ENCODE results near the gene IRX5. TPM values are rescaled to one million over a fixed set of nuclear protein-coding genes. Genes with fewer than 3 reads are reported as not detected.

Gene IRX5
- total and polyA plus RNA-seq, 4 donors: not detected

DNA sequence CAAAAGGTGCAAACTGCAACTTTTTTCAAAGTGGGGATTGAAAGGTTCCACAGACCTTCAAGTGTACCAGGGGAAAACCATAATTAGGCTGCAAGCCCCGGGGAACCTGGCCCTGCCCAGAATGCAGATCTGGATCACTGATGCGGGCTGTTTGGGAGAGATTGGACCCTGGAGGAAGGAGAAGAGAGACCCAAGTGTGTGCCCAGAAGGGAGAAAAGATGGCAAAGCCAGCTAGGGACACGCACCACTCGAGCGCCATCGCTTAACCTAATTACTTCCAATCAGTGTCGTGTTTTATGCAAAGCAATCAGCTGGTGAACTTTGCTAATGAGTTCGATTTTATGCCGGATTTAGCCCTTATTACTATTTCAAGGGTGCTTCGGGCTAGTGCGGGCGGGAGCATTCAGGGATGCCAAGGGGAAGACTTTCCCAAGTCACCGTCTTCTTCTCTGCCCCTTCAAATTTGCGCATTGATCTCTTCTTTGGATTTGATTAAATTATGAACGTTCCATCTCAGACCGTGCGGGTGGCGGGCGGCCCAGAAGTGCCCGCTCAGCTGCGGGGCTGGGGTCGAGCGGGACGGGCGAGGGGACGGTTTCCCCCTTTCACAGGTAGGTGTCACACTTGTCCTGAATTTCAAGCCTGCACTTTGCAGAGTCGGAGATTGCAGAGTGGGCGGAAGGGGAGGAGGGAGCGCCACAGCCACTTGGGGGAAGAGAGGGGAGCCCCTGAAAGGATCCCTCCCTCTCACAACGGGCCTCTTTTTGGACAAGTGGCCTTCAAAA, 4.0 kb downstream of the IRX5 start:
- no peak overlapping the region for H3K9ac ChIP-seq (ENCODE audit: low read depth in 1 of 2, low read length in 2 of 2)

More for the DNA sequence above, 4.0 kb downstream of the IRX5 start:
- Histone ChIP-seq H3K9me3 (ENCODE audit: control insufficient read depth in 4 of 4, low read length in 3 of 4) (peaks cover 0 to 4% (median 0%) of the 10 kb centered on the region in 4 donors), H3K27me3 (ENCODE audit: control insufficient read depth in 4 of 4, insufficient read depth in 4 of 4, low read length in 3 of 4) (peaks cover 6 to 49% (median 29%) of the 10 kb centered on the region in 4 donors), H3K4me1 (ENCODE audit: control insufficient read depth in 4 of 4, insufficient read depth in 4 of 4, low read length in 3 of 4) (peaks cover 20 to 41% (median 25%) of the 10 kb centered on the region in 4 donors), H3K36me3 (ENCODE audit: control insufficient read depth in 4 of 4, insufficient read depth in 3 of 4, low read depth in 1 of 4, low read length in 3 of 4) (no peaks in the 10 kb centered on the region), H3K27ac (ENCODE audit: low read depth in 1 of 2, low read length in 2 of 2) (no peak overlapping the region), H3K4me3 (ENCODE audit: low read depth in 1 of 3, low read length in 3 of 3) (no peak overlapping the region)
- WGBS: 12% methylated on average over 30 of the region's 30 CpGs
- no peak for TF ChIP-seq REST (IDR thresholded peaks at IDR 0.05)
- no peak for TF ChIP-seq NR2F2 (IDR thresholded peaks at IDR 0.05)
- TF ChIP-seq FOXA1 (IDR thresholded peaks at IDR 0.05): no peak
- no peak for TF ChIP-seq YY1 (IDR thresholded peaks at IDR 0.05)
- TF ChIP-seq RXRA (IDR thresholded peaks at IDR 0.05): no peak
- no peak for TF ChIP-seq TAF1 (conservative IDR thresholded peaks at IDR 0.05)
- no peak for TF ChIP-seq FOXA2 (IDR thresholded peaks at IDR 0.05)
- TF ChIP-seq, protein P1, sequence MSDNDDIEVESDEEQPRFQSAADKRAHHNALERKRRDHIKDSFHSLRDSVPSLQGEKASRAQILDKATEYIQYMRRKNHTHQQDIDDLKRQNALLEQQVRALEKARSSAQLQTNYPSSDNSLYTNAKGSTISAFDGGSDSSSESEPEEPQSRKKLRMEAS (IDR thresholded peaks at IDR 0.05): no peak
- TF ChIP-seq, protein P2, sequence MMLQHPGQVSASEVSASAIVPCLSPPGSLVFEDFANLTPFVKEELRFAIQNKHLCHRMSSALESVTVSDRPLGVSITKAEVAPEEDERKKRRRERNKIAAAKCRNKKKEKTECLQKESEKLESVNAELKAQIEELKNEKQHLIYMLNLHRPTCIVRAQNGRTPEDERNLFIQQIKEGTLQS (IDR thresholded peaks at IDR 0.05): no peak
- TF ChIP-seq HNF4A (conservative IDR thresholded peaks at IDR 0.05): no peak
- TF ChIP-seq GABPA (IDR thresholded peaks at IDR 0.05 in 1 of 2, conservative IDR thresholded peaks at IDR 0.05 in 1 of 2): no peak
- TF ChIP-seq ZBTB33 (IDR thresholded peaks at IDR 0.05): no peak
- TF ChIP-seq SP1 (IDR thresholded peaks at IDR 0.05): no peak
- DNase-seq (ENCODE audit: low spot score): no peak

Data from liver (tissue), 9 donors.